Upper lobe of right lung (tissue), 1 donor: ENCODE results near the gene GPSM1. TPM values are rescaled to one million over a fixed set of nuclear protein-coding genes. Genes with fewer than 3 reads are reported as not detected.

Experiments used
- ATAC-seq: fragments of 200-7000 bp; cut with Tn5 transposase; one replicate; pipeline ENCODE4 v1.9.1; 2020; ENCODE audit warnings: mild to moderate bottlenecking, moderate library complexity
- DNase-seq: peaks from one replicate; pipeline ENCODE4 v3.0.0-alpha.2; 2020
- H3K27ac ChIP-seq: fragments of 200-600 bp; one replicate; pipeline ENCODE4 v1.8.0; 2022
- H3K27me3 ChIP-seq: fragments of 200-600 bp; one replicate; pipeline ENCODE4 v1.8.0; 2022; ENCODE audit warnings: mild to moderate bottlenecking
- H3K36me3 ChIP-seq: fragments of 200-600 bp; one replicate; pipeline ENCODE4 v1.8.0; 2022
- H3K4me1 ChIP-seq: fragments of 200-600 bp; one replicate; pipeline ENCODE4 v1.8.0; 2022
- H3K4me3 ChIP-seq: fragments of 200-600 bp; one replicate; pipeline ENCODE4 v1.8.0; 2022; ENCODE audit warnings: mild to moderate bottlenecking
- H3K9me3 ChIP-seq: fragments of 200-600 bp; one replicate; pipeline ENCODE4 v1.8.0; 2022
- intact Hi-C: fragments of 100-400 bp; cut with DNase I; formaldehyde crosslinking; loops from one replicate; pipeline ENCODE4 v1.11.0; 2022
- total RNA-seq: library from RNA; stranded (reverse); fragmentation: NEBNext Ultra II Directional; extraction: Animal tissue kit (Norgen Biotek cat#: 25700); gene quantifications from one replicate; pipeline ENCODE4 v1.2.1, GENCODE V29; 2021
- TF ChIP-seq, protein P1 (sequence below): fragments of 200-600 bp; IDR thresholded peaks from one replicate; pipeline ENCODE4 v1.8.0; 2022; ENCODE audit warnings: antibody characterized with exemption
- donor health status: DM: no; HTN: yes; CAD: no; lungs with severe emphysema.

The GPSM1 gene
- total RNA-seq, 1 donor from 2014 or later, result 27.3 TPM

DNA sequence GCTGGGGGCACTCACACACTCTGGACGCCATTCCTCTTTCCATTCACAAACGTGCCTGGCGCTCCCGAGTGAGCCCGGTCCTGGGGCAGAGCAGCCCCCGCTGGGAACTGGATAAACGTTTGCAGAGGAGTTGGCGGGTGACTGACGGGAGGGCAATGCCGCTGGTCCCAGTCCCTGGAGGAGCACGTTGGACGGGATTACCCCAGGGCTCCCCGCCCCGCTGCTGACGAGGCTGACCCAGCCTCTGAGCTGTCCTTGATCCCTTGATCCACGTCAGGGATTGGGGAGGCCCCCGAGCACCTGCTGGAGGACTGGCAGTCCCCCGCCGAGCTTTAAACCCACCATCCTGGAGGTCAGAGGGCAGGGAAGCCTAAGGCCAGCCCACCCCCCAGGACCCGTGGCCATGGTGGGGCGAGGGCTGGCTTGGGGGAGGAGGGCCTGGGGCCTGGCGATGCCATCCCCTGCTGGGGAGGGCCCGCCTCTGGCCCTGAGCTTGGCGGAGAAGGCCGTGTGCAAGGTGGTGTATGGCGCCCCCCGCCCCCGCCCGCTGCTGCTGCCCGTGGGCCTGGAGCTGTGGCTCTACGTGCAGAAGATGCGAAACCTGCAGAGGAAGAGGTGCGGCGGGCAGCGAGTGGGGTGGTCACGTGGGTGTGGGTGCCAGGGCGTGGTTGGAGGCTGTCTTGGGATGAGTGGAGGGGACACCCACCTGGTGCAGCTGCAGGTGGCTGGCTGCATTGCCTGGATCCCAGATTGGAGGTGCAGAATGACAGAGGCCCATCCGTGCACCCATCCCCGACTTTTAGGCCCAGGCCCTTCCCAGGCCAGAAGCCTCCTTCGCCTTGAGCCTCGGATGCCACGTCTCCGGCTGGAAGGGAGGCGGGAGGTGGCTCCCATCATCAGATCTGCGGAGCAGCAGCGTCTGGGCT is 4.5 kb downstream of the GPSM1 start:
- ATAC-seq (no peak), DNase-seq (no peak)
- Histone ChIP-seq H3K4me1 (peaks cover 12% of the 10 kb centered on the region), H3K9me3 (no peaks in the 10 kb centered on the region), H3K27ac (no peak overlapping the region), H3K36me3 (no peaks in the 10 kb centered on the region), H3K4me3 (no peak overlapping the region), H3K27me3 (no peaks in the 10 kb centered on the region)
- intact Hi-C loops, result no loop called here
- TF ChIP-seq, protein P1, sequence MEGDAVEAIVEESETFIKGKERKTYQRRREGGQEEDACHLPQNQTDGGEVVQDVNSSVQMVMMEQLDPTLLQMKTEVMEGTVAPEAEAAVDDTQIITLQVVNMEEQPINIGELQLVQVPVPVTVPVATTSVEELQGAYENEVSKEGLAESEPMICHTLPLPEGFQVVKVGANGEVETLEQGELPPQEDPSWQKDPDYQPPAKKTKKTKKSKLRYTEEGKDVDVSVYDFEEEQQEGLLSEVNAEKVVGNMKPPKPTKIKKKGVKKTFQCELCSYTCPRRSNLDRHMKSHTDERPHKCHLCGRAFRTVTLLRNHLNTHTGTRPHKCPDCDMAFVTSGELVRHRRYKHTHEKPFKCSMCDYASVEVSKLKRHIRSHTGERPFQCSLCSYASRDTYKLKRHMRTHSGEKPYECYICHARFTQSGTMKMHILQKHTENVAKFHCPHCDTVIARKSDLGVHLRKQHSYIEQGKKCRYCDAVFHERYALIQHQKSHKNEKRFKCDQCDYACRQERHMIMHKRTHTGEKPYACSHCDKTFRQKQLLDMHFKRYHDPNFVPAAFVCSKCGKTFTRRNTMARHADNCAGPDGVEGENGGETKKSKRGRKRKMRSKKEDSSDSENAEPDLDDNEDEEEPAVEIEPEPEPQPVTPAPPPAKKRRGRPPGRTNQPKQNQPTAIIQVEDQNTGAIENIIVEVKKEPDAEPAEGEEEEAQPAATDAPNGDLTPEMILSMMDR, result no peak

DNA sequence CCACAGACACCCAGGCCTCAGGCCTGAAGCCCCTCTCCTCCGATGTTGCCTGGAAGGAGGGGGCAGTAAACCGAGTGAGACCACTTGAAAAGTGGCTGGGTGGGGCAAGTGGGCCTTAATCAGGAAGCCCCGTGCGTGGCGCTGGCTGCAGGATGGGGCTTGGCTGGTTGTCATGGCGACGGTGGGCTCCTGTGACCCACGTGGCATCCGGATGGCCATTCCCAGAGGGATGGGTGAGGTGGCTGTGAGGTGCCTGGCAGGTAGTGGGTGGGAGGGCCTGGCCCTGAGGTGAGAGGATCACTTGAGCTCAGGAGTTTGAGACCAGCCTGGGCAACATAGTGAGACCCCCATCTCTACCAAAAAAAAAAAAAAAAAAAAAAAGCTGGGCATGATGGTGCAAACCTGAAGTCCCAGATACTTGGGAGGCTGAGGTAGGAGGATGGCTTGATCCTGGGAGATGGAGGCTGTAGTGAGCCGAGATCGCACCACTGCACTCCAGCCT is 5.2 kb downstream of the GPSM1 start:
- Histone ChIP-seq H3K9me3 (no peaks in the 10 kb centered on the region), H3K36me3 (no peaks in the 10 kb centered on the region), H3K4me3 (no peak overlapping the region), H3K4me1 (peaks cover 8% of the 10 kb centered on the region), H3K27me3 (no peaks in the 10 kb centered on the region), H3K27ac (no peak overlapping the region)
- ATAC-seq (no peak), DNase-seq (no peak)
- intact Hi-C loops, result no loop called here
- TF ChIP-seq, protein P1, result no peak

DNA sequence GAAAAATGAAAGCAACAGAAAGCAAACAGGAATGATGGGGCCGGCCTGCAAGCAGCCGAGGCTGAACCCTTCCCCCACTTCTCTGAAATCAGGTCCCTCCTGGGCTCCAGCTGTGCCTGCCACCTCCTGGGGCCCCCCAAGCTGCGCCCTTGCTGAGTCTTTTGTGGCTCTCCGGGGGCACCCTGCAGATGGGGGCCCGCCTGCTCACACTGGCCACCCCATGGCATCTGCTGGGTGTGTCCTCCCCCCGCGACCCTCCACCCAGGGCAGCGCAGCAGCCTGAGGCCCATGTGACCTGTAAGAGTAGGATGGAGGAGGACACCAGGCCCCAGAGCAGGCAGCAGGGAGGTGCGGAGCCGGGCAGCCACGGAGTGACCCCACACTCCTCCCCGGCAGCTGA is 5.7 kb downstream of the GPSM1 start:
- Histone ChIP-seq H3K27me3 (no peaks in the 10 kb centered on the region), H3K27ac (no peak overlapping the region), H3K4me1 (peaks cover 5% of the 10 kb centered on the region), H3K36me3 (no peaks in the 10 kb centered on the region), H3K4me3 (no peak overlapping the region), H3K9me3 (no peaks in the 10 kb centered on the region)
- TF ChIP-seq, protein P1, result no peak
- intact Hi-C loops, result no loop called here
- DNase-seq (no peak), ATAC-seq (no peak)

DNA sequence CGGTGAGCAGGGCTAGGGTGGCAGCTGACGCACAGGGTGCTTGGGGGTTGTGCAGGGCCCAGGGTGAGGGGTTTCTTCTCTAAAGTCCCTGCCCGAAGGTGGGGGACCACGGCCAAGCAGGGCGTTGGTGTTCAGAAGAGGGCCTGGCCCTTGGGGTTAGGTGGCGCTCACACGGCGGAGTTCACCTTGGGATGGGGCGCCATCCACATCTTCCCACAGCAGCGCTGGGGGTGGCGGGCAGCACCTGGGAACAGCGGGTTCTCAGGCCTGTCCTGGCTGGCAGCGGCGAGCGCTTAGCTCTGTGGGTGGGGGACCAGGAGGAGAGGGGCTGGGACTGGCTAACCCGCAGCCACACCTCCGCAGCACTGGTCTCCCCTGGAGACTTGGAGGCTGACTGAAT is 6.1 kb downstream of the GPSM1 start:
- Histone ChIP-seq H3K27me3 (no peaks in the 10 kb centered on the region), H3K9me3 (no peaks in the 10 kb centered on the region), H3K4me3 (no peak overlapping the region), H3K27ac (no peak overlapping the region), H3K4me1 (peaks cover under 1% of the 10 kb centered on the region), H3K36me3 (no peaks in the 10 kb centered on the region)
- intact Hi-C loops, result no loop called here
- TF ChIP-seq, protein P1, result no peak
- no peak for DNase-seq
- no peak for ATAC-seq

DNA sequence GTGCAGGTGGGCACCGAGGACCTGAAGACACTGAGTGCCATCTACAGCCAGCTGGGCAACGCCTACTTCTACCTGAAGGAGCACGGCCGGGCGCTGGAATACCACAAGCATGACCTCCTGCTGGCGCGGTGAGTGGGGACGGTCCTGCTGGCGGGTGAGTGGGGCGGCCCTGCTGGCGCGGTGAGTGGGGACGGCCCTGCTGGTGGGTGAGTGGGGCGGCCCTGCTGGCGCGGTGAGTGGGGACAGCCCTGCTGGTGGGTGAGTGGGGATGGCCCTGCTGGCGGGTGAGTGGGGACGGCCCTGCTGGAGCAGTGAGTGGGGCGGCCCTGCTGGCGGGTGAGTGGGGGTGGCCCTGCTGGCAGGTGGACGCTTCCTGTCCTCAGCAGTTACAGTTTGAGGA is 7.2 kb downstream of the GPSM1 start:
- intact Hi-C loops, result no loop called here
- no peak overlapping the region for H3K27ac ChIP-seq
- H3K4me3 ChIP-seq, result no peak overlapping the region
- TF ChIP-seq, protein P1, result no peak
- H3K4me1 ChIP-seq, result no peaks in the 10 kb centered on the region
- ATAC-seq (no peak), DNase-seq (no peak)
- H3K36me3 ChIP-seq, result no peaks in the 10 kb centered on the region
- H3K9me3 ChIP-seq, result no peaks in the 10 kb centered on the region
- H3K27me3 ChIP-seq, result no peaks in the 10 kb centered on the region
